ENCODE results near the gene CDKN2B-AS1.

The CDKN2B-AS1 gene

GRCh38 chr9:21994556-21995005 lies at the start of gene CDKN2B-AS1:
CDKN2B-AS1 (plus strand) TSS chr9:21994791.
- TF ChIP-seq GATA3 (IDR thresholded peaks at IDR 0.05; ENCODE audit: low read depth, low read length) (no peak), GATA2 (IDR thresholded peaks at IDR 0.05; ENCODE audit: low read depth, low read length) (no peak)

- TF ChIP-seq GATA2 (IDR thresholded peaks at IDR 0.05; ENCODE audit: low read depth, low read length) = no peak
- TF ChIP-seq GATA3 (IDR thresholded peaks at IDR 0.05; ENCODE audit: low read depth, low read length) = no peak
Observed at GRCh38 chr9:21945606-21946005, 49.0 kb upstream of the CDKN2B-AS1 start.

GRCh38 chr9:21958833-21959232 lies 35.8 kb upstream of the CDKN2B-AS1 start:
- TF ChIP-seq GATA2 (IDR thresholded peaks at IDR 0.05; ENCODE audit: low read depth, low read length) (no peak), GATA3 (IDR thresholded peaks at IDR 0.05; ENCODE audit: low read depth, low read length) (no peak)

GRCh38 chr9:21961569-21961968 lies 33.0 kb upstream of the CDKN2B-AS1 start:
- TF ChIP-seq GATA3 (IDR thresholded peaks at IDR 0.05; ENCODE audit: low read depth, low read length) (no peak), GATA2 (IDR thresholded peaks at IDR 0.05; ENCODE audit: low read depth, low read length) (no peak)

GRCh38 chr9:21964925-21965385 lies 29.6 kb upstream of the CDKN2B-AS1 start:
- TF ChIP-seq GATA3 (IDR thresholded peaks at IDR 0.05; ENCODE audit: low read depth, low read length) (no peak), GATA2 (IDR thresholded peaks at IDR 0.05; ENCODE audit: low read depth, low read length) (no peak)

GRCh38 chr9:21965401-21965951 lies 29.1 kb upstream of the CDKN2B-AS1 start:
- no peak for TF ChIP-seq GATA3 (IDR thresholded peaks at IDR 0.05; ENCODE audit: low read depth, low read length)
- TF ChIP-seq GATA2 (IDR thresholded peaks at IDR 0.05; ENCODE audit: low read depth, low read length) = no peak

GRCh38 chr9:21966140-21966851 lies 28.3 kb upstream of the CDKN2B-AS1 start:
- TF ChIP-seq GATA2 (IDR thresholded peaks at IDR 0.05; ENCODE audit: low read depth, low read length) (no peak), GATA3 (IDR thresholded peaks at IDR 0.05; ENCODE audit: low read depth, low read length) (no peak)

GRCh38 chr9:21967169-21967568 lies 27.4 kb upstream of the CDKN2B-AS1 start:
- no peak for TF ChIP-seq GATA3 (IDR thresholded peaks at IDR 0.05; ENCODE audit: low read depth, low read length)
- TF ChIP-seq GATA2 (IDR thresholded peaks at IDR 0.05; ENCODE audit: low read depth, low read length) = no peak

- no peak for TF ChIP-seq GATA3 (IDR thresholded peaks at IDR 0.05; ENCODE audit: low read depth, low read length)
- TF ChIP-seq GATA2 (IDR thresholded peaks at IDR 0.05; ENCODE audit: low read depth, low read length) = no peak
Observed at GRCh38 chr9:21967702-21968101, 26.9 kb upstream of the CDKN2B-AS1 start.

GRCh38 chr9:21968331-21969010 lies 26.1 kb upstream of the CDKN2B-AS1 start:
- TF ChIP-seq GATA2 (IDR thresholded peaks at IDR 0.05; ENCODE audit: low read depth, low read length) = no peak
- no peak for TF ChIP-seq GATA3 (IDR thresholded peaks at IDR 0.05; ENCODE audit: low read depth, low read length)

GRCh38 chr9:21969011-21969940 lies 25.3 kb upstream of the CDKN2B-AS1 start:
- no peak for TF ChIP-seq GATA3 (IDR thresholded peaks at IDR 0.05; ENCODE audit: low read depth, low read length)
- no peak for TF ChIP-seq GATA2 (IDR thresholded peaks at IDR 0.05; ENCODE audit: low read depth, low read length)

- TF ChIP-seq GATA3 (IDR thresholded peaks at IDR 0.05; ENCODE audit: low read depth, low read length) (no peak), GATA2 (IDR thresholded peaks at IDR 0.05; ENCODE audit: low read depth, low read length) (no peak)
Observed at GRCh38 chr9:21969951-21970799, 24.4 kb upstream of the CDKN2B-AS1 start.
